T-helper 2 cell treated with Interferon-gamma antibody and Interleukin-4, amounts not matched to agents 100 ng/mL and 5 ng/mL, for 36 hours (primary cell): ENCODE data around the gene SAFB. TPM values are rescaled to one million over a fixed set of nuclear protein-coding genes. Genes with fewer than 3 reads are reported as not detected.
"Not testable (repeated sequence)": the region's sequence is repeated elsewhere in the genome, so short reads cannot be mapped to it uniquely, and the experiment has no call there.

Experiments
- intact Hi-C: fragments of 100-400 bp; cut with micrococcal nuclease; formaldehyde crosslinking; loops from one replicate; pipeline ENCODE4 v1.15.1; 2023
- total RNA-seq: library from RNA; stranded (reverse); gene quantifications from 2 replicates; pipeline ENCODE4 v1.2.3, GENCODE V29; 2022

SAFB gene
- total RNA-seq, 1 donor from 2014 or later = 128 TPM

- intact Hi-C loops = no loop called here
Observed at GRCh38 chr19:5682107-5682482, 59.2 kb downstream of the SAFB start.

DNA sequence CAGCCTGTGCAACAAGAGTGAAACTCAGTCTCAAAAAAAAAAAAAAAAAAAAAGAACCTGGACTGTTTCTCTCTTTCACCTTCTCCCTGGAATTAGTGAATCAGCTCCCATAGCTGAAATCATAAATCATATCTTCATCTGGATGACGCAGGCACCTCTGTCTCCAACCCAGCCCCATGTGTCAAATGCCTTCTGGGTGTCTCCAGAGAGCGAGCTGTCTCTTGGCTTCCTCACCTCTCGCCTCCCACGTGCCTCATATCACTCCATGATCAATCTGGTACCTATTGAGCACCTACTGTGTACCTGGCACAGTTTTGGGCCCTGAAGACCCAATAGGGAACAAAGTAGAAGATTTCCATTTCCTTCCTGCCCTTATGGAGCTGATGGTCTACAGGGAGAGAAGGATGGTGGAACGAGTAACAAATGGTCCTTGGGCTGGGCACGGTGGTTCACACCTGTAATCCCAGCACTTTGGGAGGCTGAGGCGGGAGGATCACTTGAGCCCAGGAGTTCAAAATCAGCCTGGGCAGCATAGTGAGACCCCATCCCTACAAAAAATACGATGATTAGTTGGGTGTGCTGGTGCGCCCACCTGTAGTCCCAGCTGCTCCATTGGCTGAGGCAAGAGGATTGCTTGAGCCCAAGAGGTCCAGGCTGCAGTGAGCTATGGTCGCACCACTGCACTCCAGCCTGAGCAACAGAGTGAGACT is 60.4 kb downstream of the SAFB start:
- intact Hi-C loops = no loop called here

GRCh38 chr19:5684694-5685430 is 62.0 kb downstream of the SAFB start:
- intact Hi-C loops = no loop called here

GRCh38 chr19:5686326-5686646 is 63.4 kb downstream of the SAFB start:
- intact Hi-C loops = no loop called here

DNA sequence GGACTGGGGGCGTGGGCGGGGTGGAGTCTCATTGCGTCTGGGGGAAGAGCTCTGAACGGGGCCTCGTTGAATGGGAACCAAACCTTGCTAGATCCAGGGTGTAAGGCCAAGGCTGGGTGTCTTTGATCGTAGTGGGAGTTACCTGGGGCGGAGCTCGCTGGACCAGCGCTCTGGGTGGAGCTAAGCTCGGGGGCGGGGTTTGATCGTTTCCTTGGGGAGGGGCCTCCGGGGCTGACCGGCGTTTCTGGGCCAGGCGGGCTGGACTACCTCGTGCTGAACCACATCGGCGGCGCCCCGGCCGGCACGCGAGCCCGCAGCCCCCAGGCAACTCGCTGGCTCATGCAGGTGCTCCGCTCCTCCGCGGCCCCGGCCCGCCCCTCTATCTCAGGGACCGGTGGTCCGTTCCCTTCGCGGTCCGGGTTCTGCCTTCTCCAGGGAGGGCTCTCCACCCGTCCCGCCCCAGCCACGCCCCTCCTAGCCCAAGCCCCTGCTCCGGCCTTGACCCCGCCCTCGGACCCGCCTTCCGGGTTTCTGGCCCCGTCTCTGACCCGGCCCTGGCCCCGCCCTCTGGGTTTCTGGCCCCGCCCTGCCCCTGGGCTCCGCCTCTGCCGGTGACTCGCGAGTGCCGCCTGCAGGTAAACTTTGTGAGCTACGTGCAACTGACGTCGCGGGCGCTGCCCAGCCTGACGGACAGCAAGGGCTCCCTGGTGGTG is 63.9 kb downstream of the SAFB start:
- intact Hi-C loops = loop anchor here (1.0 kb wide), 1 partner anchor 217 kb away; the partner anchor contains the start of gene VMAC

DNA sequence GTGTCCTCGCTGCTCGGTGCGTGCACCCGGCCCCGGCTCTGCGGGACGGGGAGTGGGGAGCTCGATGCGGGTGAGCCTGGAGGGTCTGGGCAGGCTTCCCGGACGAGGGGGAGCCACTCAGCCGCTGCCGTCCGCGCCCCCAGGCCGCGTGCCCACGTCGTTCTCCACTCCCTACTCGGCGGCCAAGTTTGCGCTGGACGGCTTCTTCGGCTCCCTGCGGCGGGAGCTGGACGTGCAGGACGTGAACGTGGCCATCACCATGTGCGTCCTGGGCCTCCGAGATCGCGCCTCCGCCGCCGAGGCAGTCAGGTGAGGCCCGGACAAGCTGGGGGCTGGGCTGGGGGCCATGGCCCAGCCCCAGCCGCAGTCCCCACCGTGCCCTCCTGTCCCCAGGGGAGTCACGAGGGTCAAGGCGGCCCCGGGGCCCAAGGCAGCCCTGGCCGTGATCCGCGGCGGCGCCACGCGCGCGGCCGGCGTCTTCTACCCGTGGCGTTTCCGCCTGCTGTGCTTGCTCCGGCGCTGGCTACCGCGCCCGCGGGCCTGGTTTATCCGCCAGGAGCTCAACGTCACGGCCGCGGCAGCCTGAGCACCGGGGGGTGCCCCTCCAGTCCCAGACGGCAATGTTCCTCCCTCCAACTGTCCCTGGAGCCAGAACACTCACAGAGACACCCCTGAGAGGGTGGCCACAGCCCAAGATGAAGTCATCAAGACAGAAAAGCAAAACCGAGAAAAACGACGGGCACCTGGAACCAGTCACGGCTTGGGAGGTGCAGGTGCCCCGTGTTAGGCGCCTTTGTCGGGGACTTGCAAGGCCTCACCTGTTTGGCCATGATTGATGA is 64.7 kb downstream of the SAFB start:
- intact Hi-C loops = loop anchor here (1.0 kb wide), 1 partner anchor 217 kb away; the partner anchor contains the start of gene VMAC

- intact Hi-C loops = not testable (repeated sequence)
Observed at GRCh38 chr19:5688262-5688881, 65.5 kb downstream of the SAFB start.

GRCh38 chr19:5690125-5690954 is 67.5 kb downstream of the SAFB start, which contains the start of gene RPL36:
Gene RPL36, plus strand, starts transcription at chr19:5690295. Its CDS starts 213 bp downstream, at chr19:5690508.
- intact Hi-C loops = loop anchor here (1.0 kb wide), 2 partner anchors 10 to 30 kb away; partner anchors contain the start of genes CATSPERD, LONP1 and MICOS13

DNA sequence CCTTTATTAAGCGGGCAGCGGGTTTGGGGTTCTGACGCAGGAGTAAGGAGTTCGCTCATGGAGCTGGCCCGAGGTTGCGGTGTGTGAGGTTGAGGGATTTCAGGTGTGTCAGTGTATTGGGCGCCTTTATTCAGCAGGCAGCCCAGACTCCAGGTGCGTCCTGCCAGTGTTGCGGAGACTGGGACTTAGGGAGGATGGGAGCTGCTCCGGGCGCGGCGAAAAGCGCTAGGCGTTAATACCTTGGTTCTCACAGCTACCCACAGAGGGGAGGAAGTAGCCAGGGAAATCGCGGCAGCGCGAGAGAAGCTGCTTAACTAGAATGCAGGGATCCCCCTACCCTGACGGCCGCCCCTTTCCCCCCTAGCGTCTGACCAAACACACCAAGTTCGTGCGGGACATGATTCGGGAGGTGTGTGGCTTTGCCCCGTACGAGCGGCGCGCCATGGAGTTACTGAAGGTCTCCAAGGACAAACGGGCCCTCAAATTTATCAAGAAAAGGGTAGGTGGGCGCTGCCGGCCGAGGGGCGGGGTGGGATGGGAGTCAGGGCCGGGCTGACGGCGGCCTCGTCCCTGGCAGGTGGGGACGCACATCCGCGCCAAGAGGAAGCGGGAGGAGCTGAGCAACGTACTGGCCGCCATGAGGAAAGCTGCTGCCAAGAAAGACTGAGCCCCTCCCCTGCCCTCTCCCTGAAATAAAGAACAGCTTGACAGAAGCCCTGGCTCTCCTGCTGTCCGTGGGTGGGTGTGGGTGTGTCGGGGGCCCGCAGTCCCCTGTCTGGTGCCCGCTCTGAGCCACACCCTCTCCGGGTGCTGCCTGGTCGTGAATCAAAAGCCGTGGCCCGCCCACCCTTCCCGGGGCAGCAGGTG is 68.3 kb downstream of the SAFB start:
- intact Hi-C loops = loop anchor here (1.0 kb wide), 2 partner anchors 11 to 29 kb away; partner anchors contain the start of genes CATSPERD, LONP1 and MICOS13

GRCh38 chr19:5691822-5692722 is 69.2 kb downstream of the SAFB start:
- intact Hi-C loops = no loop called here

DNA sequence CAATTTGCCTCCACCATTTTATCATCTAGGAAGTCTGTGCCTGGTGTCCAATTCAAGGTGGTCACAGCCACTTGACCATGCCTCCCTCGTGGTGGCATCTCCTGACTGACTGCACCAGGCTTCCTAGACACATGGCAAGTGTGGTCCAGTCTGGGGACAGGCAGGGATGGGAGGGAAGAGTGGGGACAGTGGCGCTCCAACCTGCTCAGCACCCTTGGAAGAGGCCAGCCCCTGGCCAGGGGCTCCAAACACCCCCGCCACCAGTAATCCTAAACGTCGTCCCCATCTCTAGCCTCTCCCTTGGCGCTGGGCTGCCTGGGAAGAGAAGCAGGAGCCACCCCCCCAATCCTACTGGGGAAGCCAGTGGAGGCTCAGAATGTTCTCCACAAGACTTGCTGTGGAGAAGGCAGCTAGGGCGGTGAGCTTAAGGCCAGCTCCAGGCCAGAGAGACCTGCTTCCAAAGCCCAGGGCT is 69.9 kb downstream of the SAFB start:
- intact Hi-C loops = no loop called here

DNA sequence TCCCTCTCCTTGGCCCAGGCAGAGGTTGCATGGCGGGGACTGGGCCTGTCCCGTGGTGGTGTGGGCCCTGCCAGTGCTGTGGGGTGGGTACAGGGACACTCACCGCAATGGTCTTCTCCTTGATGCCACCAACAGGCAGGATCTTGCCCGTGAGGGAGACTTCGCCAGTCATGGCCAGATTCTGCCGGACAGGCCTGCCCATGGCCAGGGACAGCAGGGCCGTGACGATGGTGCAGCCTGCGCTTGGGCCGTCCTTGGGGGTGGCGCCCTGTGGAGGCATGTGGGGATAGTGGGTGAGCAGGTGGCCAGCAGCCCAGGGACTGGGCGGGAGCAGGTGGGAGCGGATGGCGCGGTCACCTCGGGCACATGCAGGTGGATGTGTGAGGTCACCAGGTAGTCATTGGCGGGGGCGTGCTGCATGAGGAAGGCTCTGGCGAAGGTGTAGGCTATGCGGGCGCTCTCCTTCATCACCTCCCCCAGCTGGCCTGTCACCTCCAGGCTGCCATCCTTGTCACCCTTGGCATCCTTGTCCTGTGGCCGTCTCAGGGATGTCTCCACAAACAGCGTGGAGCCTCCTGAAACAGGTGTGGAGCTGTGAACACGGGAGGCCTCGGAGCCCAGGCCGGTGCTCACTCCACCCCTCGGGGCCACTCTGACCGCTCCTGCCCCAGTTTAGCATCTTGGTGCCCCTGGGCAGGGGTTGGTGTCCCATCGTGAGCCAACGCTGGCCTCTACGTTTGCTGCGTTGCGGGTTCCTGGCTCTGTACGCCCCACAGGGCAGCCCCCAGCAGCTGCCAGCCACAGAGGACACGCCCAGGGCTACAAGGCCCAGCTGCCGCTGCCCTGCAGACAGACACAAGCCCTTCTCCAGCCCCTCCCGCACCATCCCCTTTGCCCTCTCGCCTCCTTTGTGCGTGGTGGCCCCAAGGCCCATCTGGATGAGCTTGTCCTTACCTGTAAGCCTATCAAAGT is 70.6 kb downstream of the SAFB start:
- intact Hi-C loops = no loop called here

DNA sequence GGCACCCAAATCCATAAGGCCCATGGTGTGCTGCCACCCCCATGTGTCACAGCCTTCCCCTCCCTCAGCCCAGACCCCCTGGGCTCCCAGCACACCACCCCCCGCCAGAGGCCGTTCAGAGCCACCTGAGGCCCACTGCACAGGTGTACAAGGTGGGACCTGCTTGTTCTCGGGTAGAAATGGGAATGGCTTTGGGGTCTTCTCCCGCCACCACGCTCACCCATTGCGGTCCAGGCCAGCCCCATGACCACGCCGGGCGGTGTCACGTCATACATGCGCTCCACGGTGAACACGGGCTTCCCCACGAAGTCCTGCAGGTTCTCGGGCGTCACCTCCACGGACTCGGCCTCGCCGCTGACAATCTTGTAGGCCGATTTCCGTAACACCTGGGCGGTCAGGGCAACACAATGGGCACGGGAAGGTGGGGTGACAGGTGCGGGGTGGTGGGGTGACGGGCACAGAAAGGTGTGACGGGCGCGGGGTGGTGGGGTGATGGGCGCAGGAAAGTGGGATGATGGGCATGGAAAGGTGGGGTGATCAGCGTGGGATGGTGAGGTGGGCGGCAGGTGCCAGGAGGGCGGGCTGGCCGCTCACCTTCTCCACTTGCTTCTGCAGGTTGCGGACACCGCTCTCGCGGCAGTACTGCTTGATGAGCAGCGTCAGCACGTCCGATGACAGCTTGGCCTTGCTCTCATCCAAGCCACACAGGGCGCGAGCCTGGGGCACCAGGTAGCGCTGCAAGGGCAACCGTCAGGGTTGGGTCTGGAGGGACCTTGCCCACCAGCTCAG is 71.5 kb downstream of the SAFB start:
- intact Hi-C loops = no loop called here

DNA sequence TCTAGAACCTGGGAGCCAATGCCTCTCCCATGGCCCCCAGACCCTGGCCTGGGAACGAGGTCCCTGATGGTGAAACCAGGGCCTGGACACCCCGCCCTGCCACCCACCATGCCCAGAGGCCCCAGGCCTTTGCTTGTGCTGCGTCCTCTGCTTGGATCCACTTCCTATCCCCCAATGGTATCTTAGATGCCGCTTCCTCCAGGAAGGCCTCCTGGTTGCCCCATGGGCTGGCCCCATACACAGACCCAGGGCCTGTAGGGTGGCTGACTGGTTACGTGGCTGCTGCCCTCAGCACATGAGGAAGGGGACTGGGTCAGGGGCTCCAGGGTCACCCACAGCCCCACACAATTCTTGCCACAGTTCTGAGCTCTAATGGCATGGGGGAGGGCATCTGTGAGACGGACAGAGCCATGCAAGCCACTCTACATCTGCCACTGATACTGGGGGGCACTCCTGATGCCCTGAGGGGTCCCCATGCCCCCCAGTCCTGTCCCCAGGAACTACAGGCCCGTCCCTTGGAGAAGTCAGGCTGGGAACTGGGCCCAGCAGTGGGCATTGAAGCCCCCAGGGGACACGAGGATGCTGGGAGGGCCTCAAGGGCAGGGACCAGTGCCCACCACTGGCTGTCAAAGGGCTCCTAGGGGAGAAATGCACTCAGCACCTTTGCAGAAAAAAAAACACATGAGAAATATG is 72.2 kb downstream of the SAFB start:
- intact Hi-C loops = no loop called here

- intact Hi-C loops = no loop called here
Observed at GRCh38 chr19:5695649-5696195, 72.8 kb downstream of the SAFB start.
